ENCODE measurements around the gene C1QTNF12. TPM values are rescaled to one million over a fixed set of nuclear protein-coding genes. Genes with fewer than 3 reads are reported as not detected.

Gene C1QTNF12
- total and polyA plus RNA-seq, 2 of the 8 experiments (the other 6 are each of a cell fraction or from before 2014, with no cell fraction given) = 2.1 to 3.7 TPM

GRCh38 chr1:1278620-1279019 lies 32.1 kb upstream of the C1QTNF12 start:
- WGBS, 2 experiments (ENCODE audit: extremely low coverage in 1 of 2, insufficient coverage in 1 of 2, insufficient read length in 1 of 2, insufficient replicate concordance in 2 of 2, low coverage in 1 of 2, low lambda C conversion rate in 2 of 2, missing lambda C conversion rate in 1 of 2) = 90% methylated on average over 13 of the region's 13 CpGs; no CpG with 5 or more reads in 1 of the 2 experiments
- H4K91ac ChIP-seq (replicated peaks; ENCODE audit: insufficient read length, low read length) = no peak overlapping the region
- no peak overlapping the region for H2AK5ac ChIP-seq (ENCODE audit: low read depth, low read length)
- no peaks in the 10 kb centered on the region for H4K20me1 ChIP-seq (replicated peaks in 1 of 2; ENCODE audit: control insufficient read depth in 1 of 2, insufficient read depth in 2 of 2, low read length in 2 of 2)
- no peak for DNase-seq (ENCODE audit: low read depth in 1 of 2, low spot score in 2 of 2)
- no peak overlapping the region for H2AFZ ChIP-seq (ENCODE audit: low read length)
- no peaks in the 10 kb centered on the region for H3K79me1 ChIP-seq (ENCODE audit: low read depth, low read length)
- no peak overlapping the region for H4K8ac ChIP-seq (ENCODE audit: extremely low read depth, insufficient read depth, low read length)
- H2BK20ac ChIP-seq (ENCODE audit: low read length) = no peak overlapping the region
- no peak overlapping the region for H3K56ac ChIP-seq (replicated peaks; ENCODE audit: insufficient read length, low read depth, low read length)
- no peak overlapping the region for H2BK12ac ChIP-seq (ENCODE audit: low read depth, low read length)
- H3K14ac ChIP-seq (ENCODE audit: insufficient read length) = no peak overlapping the region
- FAIRE-seq = no peak
- H3K36me3 ChIP-seq (ENCODE audit: control insufficient read depth in 2 of 4, insufficient read depth in 4 of 4, low read length in 3 of 4) = no peaks in the 10 kb centered on the region
- H3K4ac ChIP-seq (replicated peaks; ENCODE audit: insufficient read length, low read depth, low read length) = no peak overlapping the region
- ChIA-PET CTCF (ENCODE audit: partially characterized antibody) (interaction anchor here (0.6 to 6.1 kb wide), 4 partner anchors 13 to 73 kb away, joined by 3 to 38 read pairs (median 3); no protein-coding TSS in a partner anchor), POLR2A (ENCODE audit: partially characterized antibody) (interaction anchor here (1.7 kb wide), 1 partner anchor 11 kb away, joined by 3 read pairs; no protein-coding TSS in a partner anchor)
- no peak for TF ChIP-seq SIX5 (IDR thresholded peaks at IDR 0.05; ENCODE audit: low read depth, low read length)
- peak in 1 of 3 experiments; percentile 4; a peak in 1 of 4 replicates for TF ChIP-seq CTCF (IDR thresholded peaks at IDR 0.05; ENCODE audit: control extremely low read depth in 1 of 3, insufficient read depth in 1 of 3, low read depth in 1 of 3, low read length in 3 of 3)
- no peak overlapping the region for H2BK5ac ChIP-seq (ENCODE audit: low read depth, low read length)
- no peak overlapping the region for H4K5ac ChIP-seq (ENCODE audit: insufficient read length, low read depth, low read length)
- no peaks in the 10 kb centered on the region for H3K79me2 ChIP-seq (ENCODE audit: control insufficient read depth in 1 of 2, insufficient read depth in 2 of 2, low read length in 2 of 2)
- no peak overlapping the region for H2BK120ac ChIP-seq (replicated peaks; ENCODE audit: low read depth, low read length)
- H3K9me3 ChIP-seq (ENCODE audit: insufficient read depth in 2 of 2, low read depth in 1 of 2, low read length in 1 of 2) = no peaks in the 10 kb centered on the region
- H3K18ac ChIP-seq (ENCODE audit: extremely low read depth, low read length) = no peak overlapping the region
- peaks cover 0 to 7% (median under 1%) of the 10 kb centered on the region in 4 experiments; a peak in 2 of 7 replicates for H3K4me1 ChIP-seq (replicated peaks in 1 of 4; ENCODE audit: control insufficient read depth in 3 of 4, insufficient read depth in 4 of 4, low read length in 3 of 4)
- H3K4me2 ChIP-seq (ENCODE audit: insufficient read depth in 1 of 2, low read depth in 2 of 2, low read length in 2 of 2) = no peak overlapping the region
- H3K9ac ChIP-seq (replicated peaks in 1 of 4; ENCODE audit: extremely low read depth in 1 of 4, low read depth in 3 of 4, low read length in 3 of 4) = no peak overlapping the region
- H3K27ac ChIP-seq (ENCODE audit: low read depth, low read length) = no peak overlapping the region
- no peak overlapping the region for H2BK15ac ChIP-seq (ENCODE audit: low read length)
- peaks cover 3% of the 10 kb centered on the region; the same call in 1 of the 2 replicates for H3K23me2 ChIP-seq (ENCODE audit: low read depth, low read length)
- H3K4me3 ChIP-seq (ENCODE audit: extremely low read depth in 1 of 4, insufficient read depth in 2 of 4, low read depth in 3 of 4, low read length in 4 of 4) = no peak overlapping the region
- no peak overlapping the region for H3K23ac ChIP-seq (ENCODE audit: insufficient read length)
- no peaks in the 10 kb centered on the region; a peak in 1 of 7 replicates for H3K27me3 ChIP-seq (replicated peaks in 1 of 4; ENCODE audit: control insufficient read depth in 3 of 4, extremely low read depth in 1 of 4, insufficient read depth in 3 of 4, low read length in 3 of 4)
